HG03097 (cell line): ENCODE measurements around the gene SPRED1.

Experiments
- ATAC-seq: cut with Tn5 transposase; IDR thresholded peaks from one replicate; pipeline ENCODE4 v1.9.1; 2021; ENCODE audit not compliant: unreplicated experiment, low FRiP score

SPRED1 gene

DNA sequence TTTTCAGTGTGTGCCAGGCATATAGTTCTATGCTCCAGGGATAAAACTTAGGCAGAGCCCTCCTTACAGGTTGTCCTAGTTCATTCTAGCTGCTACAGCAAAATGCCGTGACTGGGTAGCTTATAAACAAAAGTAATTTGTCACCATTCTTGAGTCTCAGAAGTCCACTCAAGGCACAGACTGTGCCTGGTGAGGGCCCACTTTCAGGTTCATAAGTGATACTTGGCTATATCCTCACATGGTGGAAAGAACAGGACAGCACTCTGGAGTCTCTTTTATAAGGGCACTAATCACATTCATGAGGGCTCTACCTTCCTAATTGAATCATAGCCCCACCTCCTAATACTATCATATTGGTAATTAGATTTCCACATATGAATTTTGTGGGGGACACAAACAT lies 80.1 kb downstream of the SPRED1 start:
- no peak for ATAC-seq

DNA sequence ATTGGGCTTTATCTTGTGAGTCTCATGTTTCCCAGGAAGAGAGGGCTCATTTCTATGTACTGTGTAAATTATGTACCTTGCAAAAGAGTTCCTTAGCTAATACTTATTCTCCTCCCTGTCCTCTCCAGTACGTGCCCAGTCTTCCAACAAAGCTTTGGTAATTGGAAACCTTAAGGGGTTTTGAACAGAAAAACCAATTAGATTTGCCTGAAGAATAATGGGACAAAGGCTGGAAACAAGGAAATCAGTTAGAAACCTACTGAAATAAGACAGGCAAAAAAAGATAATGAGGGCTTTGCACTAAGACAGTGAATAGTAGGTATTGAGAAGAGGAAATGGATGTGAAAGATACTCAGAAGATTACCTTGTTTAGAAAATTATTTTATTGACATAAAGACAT lies 82.5 kb downstream of the SPRED1 start:
- ATAC-seq = no peak

DNA sequence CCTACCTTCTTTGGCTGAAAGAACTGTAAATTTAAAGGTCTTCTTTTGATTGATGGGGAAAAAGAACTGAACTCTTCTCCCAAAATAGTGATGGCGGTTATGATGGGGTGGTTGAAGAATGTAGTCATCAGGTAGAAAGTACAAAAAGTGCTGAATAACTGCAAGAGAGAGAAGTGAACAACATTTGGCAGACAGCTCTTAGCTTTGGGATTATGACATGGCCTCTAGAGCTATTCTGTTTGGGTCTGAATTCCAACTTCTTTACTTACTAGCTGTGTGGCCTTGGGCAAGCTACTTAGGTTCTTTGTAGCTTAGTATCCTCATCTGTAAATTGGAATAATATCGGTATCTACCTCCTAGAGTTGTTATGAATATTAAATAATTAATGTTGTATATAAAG lies 91.7 kb downstream of the SPRED1 start:
- no peak for ATAC-seq

DNA sequence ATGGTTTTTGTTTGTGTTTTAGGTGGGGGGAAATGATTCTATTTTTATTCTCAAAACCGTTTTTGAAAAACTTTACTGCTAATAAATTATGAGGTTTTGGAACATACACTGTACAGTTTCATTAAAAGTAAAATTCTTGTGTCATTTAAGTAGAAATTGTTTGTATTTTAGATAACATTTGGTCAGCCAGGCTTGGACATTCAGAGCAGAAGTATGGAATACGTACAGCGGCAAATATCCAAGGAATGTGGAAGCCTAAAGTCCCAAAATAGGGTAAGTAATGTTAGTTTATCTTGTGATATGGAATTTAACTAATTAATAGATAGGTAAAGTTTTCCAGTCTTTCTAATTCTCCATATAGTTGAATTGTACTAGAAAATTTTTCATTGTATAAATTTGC lies 96.6 kb downstream of the SPRED1 start:
- no peak for ATAC-seq

DNA sequence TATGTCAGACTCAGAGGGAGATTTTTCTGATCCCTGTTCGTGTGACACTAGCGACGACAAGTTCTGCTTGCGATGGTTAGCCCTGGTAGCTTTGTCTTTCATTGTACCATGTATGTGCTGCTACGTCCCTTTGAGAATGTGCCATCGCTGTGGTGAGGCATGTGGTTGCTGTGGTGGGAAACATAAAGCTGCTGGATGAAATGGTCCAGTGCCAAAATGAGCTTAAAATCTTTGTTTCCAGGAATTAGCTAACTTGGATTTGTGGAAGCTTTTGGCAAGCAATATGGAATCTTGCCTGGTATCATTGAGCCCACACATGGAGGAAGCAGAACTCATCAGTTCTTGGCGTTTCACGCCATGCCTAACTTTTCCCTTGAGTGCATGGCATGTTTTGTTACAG lies 98.8 kb downstream of the SPRED1 start:
- ATAC-seq = no peak

DNA sequence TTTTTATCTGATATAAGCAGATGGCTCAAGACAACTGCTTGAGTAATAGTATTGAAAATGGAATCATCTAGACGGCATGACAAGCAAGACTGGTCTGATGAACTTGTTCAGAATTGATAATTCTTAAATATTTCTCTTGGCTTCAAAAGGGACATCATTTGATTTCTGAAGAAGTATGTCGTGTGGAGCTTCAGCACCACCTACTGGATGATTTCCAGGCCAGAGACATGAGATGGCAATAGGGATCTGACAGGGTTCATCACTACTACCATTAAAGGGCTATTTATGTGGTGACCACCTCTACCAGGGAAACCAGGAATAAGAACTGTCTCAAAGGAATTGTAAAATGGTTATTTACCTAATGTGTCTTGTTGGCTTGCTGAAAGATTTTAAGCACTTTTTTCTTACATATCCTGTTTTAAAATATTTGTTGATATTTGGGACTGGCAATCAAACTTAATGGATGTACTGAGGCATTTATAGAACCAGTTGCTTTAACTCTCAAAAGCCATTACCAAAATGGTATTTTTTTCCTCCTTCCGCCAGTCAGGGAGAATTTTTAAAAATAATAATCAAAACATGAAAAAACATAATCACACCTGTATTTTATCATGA lies 101.8 kb downstream of the SPRED1 start:
- no peak for ATAC-seq

DNA sequence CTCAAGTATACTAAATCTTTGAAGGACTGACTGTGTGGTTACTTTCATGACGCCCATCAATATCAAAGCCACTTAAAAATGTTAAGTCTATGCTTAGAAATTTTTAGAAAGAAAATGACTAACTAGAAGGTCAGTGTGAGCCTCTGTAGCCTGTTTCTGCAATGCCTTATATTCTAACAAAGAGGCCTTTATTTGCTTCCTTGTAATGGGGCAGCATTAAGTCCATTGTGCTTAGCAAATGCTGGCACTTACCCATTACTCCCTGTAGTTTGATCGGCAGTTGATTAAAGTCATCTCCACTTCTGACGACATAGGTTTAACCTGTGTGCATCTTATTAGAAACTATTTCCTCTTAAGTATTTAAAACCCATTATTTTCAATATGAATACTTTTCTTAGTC lies 109.7 kb downstream of the SPRED1 start:
- ATAC-seq = no peak

DNA sequence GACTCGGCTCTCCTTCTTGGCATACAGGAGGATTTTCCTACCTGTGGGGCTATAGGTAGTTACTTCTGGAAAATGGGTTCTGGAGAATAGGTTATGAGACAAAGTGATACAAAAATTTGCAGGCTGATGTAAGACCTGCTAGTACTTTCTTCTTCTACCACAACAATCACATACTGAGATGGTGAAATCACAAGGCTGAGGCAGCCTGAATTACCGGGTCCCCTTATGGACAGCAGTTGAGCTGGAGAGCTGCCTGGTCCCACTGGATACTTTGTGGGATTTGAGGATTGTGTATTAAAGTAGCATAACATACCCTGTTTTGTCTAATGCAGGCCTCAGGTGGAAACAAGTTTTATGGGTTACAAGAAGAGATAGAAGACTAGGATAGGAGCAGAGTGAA lies 114.8 kb downstream of the SPRED1 start:
- ATAC-seq = no peak

DNA sequence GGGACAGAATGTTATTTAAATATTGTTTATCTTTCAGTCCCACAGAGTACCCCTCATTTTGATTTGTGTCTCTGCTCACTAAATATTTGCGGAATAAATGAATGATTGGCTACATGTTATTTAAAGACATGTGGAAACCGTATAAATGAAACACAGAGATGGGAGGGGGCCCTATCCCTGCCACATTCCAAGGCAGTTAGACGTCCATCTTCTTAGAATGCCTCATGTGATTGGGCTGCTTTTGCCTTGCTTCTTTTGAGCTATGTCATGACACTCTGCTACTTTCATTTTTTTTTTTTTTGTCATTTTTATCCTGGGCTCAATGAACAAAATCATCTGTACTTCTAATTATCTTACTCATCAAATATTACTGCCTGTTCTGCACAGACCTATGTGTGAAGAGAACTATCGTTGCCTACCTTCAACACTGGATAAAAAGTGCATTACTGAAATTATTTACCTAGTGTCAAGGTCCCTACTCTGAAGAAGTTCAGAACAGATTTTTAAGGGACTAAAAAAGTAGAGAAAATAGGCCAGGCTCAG lies 117.4 kb downstream of the SPRED1 start:
- no peak for ATAC-seq

DNA sequence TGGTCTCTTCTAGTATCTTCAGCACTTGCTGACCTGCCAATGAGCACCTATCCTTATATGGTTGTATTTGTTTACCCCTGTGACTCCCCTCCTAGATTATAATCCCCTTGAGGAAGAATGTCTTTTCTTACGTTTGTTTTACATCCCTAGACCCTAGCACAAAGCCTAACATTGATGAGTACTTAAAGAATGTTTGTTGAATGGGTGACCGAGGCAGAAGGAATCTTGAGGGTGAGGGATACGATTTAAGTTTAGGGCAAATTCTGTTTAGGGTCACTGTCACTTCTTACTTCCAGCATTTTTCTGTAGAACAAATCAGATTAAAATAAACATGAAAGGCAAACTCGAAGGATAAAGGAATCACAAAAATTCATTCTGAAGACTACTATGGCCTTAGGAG lies 120.4 kb downstream of the SPRED1 start:
- ATAC-seq = no peak

DNA sequence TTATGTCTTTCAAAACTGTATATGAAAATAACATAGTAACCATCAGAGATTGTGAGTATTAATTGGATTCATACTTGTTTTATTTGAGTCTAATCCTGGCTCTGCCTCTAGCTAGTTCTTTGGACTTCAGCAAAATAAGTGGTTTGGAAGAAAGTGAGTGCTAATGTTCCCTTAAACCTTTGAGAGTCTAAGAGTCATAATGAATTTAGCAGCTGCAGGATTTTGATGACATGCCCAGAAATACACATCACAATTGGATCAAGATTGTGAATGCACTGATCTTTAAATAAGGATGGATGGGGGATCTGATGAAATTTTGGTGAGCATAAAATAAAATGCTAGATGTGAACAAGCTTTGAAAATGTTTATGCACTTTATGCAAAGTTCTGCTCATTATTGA lies 121.4 kb downstream of the SPRED1 start:
- ATAC-seq = no peak

DNA sequence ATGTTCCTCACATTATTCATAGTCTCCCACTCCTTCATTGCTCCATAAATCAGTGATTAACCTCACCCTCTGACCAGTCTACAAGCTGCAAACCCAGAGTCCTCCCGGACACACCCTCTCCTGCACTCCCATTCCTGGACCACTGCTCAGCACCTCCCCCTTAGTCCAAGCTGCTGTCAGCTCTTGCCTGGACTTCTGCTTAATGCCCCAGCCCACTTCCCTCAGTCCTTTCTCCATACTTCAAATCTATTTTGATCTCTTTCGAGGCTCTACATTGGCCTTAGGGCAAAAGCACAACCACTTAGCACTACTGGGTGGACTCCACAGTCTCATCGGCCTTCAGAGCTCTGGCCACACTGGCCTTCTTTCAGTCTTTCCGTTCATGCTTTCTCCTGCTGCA lies 121.9 kb downstream of the SPRED1 start:
- no peak for ATAC-seq

DNA sequence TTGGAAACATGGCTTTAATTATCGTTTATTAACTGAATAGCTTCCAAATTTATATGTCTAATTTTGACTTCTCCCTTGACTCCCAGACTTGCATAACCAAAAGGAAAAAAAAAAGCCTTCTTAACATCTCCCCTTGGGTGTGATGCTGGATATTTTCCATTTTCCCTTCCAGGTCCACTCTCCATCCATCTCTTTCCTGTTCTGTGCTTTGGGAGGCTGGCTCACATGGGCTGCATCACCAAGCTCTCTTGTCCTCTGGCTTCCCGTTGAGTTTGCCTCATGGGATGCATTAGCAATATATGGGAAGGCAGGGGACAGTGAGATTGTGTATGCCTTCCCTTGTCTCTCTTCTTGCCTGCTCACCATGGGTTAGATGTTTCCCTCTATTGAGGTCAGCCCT lies 123.4 kb downstream of the SPRED1 start:
- no peak for ATAC-seq

DNA sequence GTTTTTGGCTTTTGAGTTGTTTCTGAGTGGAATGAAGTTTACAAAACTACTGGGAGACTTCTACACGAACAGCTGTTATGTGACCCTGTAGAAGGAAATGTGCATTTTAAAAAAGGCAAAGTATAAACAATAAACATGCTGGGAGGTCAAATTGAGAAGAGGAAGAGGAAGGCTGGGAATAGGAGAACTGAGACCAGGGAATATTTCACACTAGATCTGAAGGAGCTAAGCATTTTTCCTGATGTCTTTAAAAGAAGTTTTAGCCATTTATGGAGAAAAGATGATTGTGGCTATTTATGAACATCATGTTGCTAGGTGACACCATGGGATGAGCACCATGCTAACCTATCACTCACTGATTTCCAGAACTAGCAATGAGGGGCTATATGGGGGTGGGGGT lies 125.0 kb downstream of the SPRED1 start:
- no peak for ATAC-seq

DNA sequence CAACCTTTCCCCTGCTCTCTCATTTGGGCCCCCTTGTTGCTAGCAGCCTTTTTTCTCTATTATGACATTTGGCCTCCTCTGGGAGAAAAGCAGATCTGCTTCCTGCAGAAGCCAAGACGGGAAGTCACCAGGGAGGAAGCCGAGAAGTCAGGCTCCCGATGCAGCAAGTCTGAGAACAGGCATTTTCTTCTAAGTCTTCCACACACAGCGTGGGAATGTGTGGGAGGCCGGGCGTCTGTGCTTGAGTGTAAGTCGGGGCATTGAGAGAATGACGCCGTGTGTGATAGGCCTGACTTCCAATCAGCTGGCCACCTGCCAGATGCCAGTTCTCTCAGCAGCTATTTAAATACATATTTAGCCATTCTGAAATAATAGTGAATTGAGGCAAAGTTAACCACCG lies 125.5 kb downstream of the SPRED1 start:
- no peak for ATAC-seq

DNA sequence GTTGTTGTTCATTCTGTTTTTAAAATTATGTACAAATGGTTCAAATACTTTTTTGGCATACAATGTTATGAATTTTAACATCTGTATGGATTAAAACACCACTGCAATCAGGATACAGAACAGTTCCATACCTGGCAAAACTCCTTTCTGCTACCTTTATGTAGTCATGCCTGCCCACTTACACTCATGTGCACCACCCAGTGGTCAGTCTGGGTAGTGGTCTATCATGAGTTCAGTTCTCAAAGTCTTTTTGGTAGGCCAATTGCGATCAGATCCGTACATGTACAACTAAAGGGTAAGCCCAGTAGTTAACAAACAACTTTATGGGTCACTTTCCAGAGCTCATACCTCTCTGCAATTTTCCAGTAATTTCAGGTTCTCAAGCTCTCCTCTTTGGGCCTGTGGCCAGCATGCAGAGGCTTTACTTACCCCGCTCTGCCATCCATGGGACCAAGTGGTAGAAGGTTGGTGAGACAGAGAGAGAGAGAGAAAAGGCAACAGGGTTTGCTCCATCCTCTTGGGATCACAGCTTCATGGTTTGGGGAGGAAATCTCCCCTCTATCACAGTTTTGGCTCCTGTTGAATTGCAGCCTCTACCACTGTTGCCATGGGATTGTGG lies 137.4 kb downstream of the SPRED1 start:
- ATAC-seq = no peak

DNA sequence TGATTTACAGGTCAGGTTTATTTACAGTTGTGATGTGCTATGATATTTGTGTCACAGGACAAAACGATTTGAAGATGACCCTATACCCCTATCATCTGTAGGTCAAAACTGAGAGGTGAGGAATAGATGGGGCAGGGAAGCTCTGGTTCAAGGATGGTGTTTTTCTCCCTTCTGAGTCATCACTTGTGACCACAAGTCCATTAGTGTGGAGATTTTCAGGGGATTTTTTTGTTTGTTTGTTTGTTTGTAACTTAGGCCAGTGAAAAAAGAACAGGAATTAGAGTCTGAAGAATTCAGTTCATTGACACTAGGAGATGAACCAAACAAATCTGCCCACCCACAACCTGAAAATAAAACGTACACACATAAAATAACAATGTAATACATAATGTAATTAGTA lies 138.6 kb downstream of the SPRED1 start:
- ATAC-seq = no peak

DNA sequence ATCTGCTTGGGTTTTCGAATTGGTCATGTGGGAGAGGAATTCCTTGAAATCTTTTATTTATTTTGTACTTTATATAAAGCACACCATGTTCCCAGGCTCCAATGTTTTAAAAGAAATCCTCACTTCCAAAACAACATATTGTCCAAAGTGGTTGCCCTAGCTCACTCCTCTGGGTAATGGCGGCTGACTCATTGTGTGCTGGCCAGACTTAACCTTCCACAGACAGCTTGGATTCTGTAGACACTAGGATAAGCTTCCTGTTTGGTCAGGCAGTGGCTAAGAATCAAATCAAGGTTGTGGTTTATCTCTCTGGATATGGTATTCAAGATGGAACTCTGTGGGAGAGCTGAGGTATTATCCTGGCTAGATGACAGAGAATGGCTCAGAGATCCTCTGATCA lies 145.5 kb downstream of the SPRED1 start:
- no peak for ATAC-seq

DNA sequence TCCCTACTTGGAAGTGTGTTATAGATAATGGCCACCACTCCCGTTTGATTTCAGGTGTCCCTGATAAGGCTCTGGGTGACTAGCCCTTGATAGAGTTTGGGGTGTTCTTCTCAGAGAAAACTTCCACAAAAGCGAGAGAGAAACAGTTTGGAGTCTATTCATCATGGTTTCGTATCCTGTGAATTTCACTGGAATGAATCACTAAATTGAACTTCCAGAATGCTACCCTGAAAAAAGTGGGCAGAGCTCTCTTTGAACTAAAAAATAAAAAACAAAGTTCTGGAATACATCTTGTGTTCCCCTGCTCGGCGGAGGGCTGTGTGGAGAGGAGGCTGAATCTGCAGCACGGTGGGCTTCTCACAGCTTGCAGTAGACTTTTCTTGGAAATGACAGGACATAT lies 148.5 kb downstream of the SPRED1 start:
- no peak for ATAC-seq

DNA sequence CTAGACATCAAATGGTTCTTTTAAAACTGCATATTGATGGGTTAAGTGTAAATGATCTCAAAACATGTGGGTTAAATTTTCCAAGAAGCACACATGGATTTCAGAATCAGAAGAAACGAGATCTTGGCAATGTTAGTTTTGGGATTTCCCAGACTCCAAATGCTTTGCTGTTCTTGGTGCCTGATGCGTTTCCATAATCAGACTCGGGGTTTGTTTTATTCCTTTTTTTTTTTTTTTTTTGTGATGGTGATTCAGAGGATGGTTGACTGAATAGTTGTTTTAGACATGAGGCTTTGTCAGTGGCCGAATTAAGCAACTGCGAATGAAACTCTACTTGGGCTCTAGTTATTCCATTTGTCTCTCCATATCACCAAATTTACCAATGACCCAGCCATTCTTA lies 149.1 kb downstream of the SPRED1 start:
- ATAC-seq = no peak

DNA sequence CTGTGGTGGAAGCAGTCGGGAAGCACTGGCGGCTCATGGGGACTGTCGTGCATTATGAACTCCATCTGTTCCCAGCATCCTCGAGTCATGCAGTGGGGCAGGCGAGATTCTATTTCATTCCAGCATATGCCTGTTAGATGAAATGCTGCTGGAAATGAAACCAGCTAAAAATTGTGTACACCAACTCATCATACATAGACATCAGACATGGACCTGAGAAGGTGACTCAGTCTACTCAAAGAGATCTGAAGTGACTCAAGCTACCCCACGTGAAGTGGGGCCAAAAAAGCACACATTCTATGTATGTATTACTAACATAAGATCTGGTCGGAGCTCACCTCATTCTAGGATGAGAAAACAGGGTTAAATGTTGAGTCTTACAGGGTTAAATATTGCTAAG lies 153.8 kb downstream of the SPRED1 start:
- ATAC-seq = no peak
